Measurements from ENCODE around the gene MCL1.

DNA sequence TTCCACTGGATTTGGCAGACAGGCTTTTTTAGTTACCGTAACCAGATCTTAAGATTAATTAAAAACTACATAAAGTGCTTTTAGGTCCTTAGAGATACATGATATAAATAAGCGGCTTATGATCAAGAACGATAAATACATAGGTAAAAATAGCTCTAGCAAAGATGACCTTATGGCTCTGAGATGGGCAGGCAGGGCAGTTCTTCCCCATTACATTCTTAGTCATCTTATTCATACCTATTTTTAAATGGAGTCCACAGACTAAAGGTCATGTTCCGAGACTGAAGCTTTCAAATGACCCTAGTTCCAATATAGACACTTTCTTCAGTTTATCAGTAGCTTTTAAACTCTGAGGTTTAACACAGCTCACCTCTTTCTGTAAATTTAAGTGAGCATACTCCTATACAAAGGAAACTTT is 4.3 kb downstream of the MCL1 start:
- TF ChIP-seq, protein P1, sequence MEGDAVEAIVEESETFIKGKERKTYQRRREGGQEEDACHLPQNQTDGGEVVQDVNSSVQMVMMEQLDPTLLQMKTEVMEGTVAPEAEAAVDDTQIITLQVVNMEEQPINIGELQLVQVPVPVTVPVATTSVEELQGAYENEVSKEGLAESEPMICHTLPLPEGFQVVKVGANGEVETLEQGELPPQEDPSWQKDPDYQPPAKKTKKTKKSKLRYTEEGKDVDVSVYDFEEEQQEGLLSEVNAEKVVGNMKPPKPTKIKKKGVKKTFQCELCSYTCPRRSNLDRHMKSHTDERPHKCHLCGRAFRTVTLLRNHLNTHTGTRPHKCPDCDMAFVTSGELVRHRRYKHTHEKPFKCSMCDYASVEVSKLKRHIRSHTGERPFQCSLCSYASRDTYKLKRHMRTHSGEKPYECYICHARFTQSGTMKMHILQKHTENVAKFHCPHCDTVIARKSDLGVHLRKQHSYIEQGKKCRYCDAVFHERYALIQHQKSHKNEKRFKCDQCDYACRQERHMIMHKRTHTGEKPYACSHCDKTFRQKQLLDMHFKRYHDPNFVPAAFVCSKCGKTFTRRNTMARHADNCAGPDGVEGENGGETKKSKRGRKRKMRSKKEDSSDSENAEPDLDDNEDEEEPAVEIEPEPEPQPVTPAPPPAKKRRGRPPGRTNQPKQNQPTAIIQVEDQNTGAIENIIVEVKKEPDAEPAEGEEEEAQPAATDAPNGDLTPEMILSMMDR (IDR thresholded peaks at IDR 0.05): no peak
- TF ChIP-seq POLR2A (IDR thresholded peaks at IDR 0.05): peak in 1 of 2 donors; percentile 55
